Activated T-helper 1 cell treated with Interleukin-2 at 50 U/mL for 16 hours (primary cell): ENCODE measurements around the gene WDR53.
"Not testable (repeated sequence)": the region's sequence is repeated elsewhere in the genome, so short reads cannot be mapped to it uniquely, and the experiment has no call there.

Experiments used
- DNase-seq: peaks from one replicate; pipeline ENCODE4 v3.0.0-alpha.2; 2020; ENCODE audit warnings: low read depth

WDR53 gene

GRCh38 chr3:196558476-196558875 is 9.9 kb downstream of the WDR53 start:
- no peak for DNase-seq

GRCh38 chr3:196557236-196557635 is 11.1 kb downstream of the WDR53 start:
- DNase-seq, result no peak

- no peak for DNase-seq
Observed at GRCh38 chr3:196555295-196555694, 13.1 kb downstream of the WDR53 start.

- no peak for DNase-seq
Observed at GRCh38 chr3:196554205-196554604, 14.1 kb downstream of the WDR53 start.

GRCh38 chr3:196553551-196553950 is 14.8 kb downstream of the WDR53 start:
- DNase-seq, result no peak

GRCh38 chr3:196552253-196552652 is 16.1 kb downstream of the WDR53 start:
- no peak for DNase-seq

GRCh38 chr3:196550172-196550571 is 18.2 kb downstream of the WDR53 start:
- DNase-seq, result not testable (repeated sequence)

GRCh38 chr3:196549312-196549711 is 19.0 kb downstream of the WDR53 start:
- DNase-seq, result not testable (repeated sequence)

GRCh38 chr3:196547067-196547466 is 21.3 kb downstream of the WDR53 start:
- DNase-seq, result no peak

GRCh38 chr3:196546537-196546936 is 21.8 kb downstream of the WDR53 start:
- DNase-seq, result no peak

- DNase-seq, result no peak
Observed at GRCh38 chr3:196544491-196544992, 23.8 kb downstream of the WDR53 start.

GRCh38 chr3:196541684-196542445 is 26.5 kb downstream of the WDR53 start:
- DNase-seq, result no peak

- DNase-seq, result peak; percentile 47
Observed at GRCh38 chr3:196537319-196537984, 30.9 kb downstream of the WDR53 start.

- no peak for DNase-seq
Observed at GRCh38 chr3:196533260-196533681, 35.1 kb downstream of the WDR53 start.

GRCh38 chr3:196531418-196531817 is 36.9 kb downstream of the WDR53 start:
- no peak for DNase-seq

GRCh38 chr3:196528639-196529233 is 39.6 kb downstream of the WDR53 start:
- DNase-seq, result peak; percentile 69

- DNase-seq, result no peak
Observed at GRCh38 chr3:196525141-196525540, 43.2 kb downstream of the WDR53 start.

- DNase-seq, result no peak
Observed at GRCh38 chr3:196524527-196524926, 43.8 kb downstream of the WDR53 start.

GRCh38 chr3:196523841-196524240 is 44.5 kb downstream of the WDR53 start:
- DNase-seq, result no peak

GRCh38 chr3:196521291-196521690 is 47.1 kb downstream of the WDR53 start:
- not testable (repeated sequence) for DNase-seq

GRCh38 chr3:196519718-196520082 is 48.7 kb downstream of the WDR53 start:
- no peak for DNase-seq

GRCh38 chr3:196518966-196519717 is 49.2 kb downstream of the WDR53 start:
- DNase-seq, result no peak
